ENCODE data around the gene NFIX.

NFIX gene

DNA sequence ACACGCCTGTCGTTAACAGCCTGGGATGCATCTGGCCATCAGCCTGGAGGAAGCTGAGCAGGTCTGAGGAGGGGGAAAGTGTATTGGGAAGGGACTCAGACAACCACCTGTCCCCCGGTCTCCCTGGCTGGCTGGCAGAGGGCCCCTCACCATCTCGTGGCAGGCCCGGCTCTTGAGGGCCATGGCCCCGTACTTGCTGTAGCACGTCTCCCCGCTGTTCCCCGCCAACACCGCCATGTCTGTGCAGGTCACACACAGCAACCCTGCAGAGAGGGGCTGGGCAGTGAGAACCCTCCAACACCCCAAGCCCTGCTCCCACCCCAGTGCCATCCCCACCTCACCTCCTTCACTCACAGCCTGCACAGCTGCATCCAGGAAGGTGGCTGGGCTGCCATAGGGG is 117.3 kb downstream of the NFIX start:
- no peaks in the 10 kb centered on the region for H3K27me3 ChIP-seq
- H3K36me3 ChIP-seq, result no peaks in the 10 kb centered on the region
- no peak overlapping the region for H3K27ac ChIP-seq
- peaks cover 19 to 21% of the 10 kb centered on the region in 2 experiments for H3K4me1 ChIP-seq (ENCODE audit: control insufficient read depth in 1 of 2, insufficient read depth in 1 of 2, low read depth in 1 of 2, low read length in 1 of 2)
- H3K4me3 ChIP-seq (ENCODE audit: low read depth in 1 of 2, low read length in 1 of 2), result no peak overlapping the region
- TF ChIP-seq, protein P1, sequence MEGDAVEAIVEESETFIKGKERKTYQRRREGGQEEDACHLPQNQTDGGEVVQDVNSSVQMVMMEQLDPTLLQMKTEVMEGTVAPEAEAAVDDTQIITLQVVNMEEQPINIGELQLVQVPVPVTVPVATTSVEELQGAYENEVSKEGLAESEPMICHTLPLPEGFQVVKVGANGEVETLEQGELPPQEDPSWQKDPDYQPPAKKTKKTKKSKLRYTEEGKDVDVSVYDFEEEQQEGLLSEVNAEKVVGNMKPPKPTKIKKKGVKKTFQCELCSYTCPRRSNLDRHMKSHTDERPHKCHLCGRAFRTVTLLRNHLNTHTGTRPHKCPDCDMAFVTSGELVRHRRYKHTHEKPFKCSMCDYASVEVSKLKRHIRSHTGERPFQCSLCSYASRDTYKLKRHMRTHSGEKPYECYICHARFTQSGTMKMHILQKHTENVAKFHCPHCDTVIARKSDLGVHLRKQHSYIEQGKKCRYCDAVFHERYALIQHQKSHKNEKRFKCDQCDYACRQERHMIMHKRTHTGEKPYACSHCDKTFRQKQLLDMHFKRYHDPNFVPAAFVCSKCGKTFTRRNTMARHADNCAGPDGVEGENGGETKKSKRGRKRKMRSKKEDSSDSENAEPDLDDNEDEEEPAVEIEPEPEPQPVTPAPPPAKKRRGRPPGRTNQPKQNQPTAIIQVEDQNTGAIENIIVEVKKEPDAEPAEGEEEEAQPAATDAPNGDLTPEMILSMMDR (IDR thresholded peaks at IDR 0.05), result no peak
- H3K9me3 ChIP-seq, result no peaks in the 10 kb centered on the region

DNA sequence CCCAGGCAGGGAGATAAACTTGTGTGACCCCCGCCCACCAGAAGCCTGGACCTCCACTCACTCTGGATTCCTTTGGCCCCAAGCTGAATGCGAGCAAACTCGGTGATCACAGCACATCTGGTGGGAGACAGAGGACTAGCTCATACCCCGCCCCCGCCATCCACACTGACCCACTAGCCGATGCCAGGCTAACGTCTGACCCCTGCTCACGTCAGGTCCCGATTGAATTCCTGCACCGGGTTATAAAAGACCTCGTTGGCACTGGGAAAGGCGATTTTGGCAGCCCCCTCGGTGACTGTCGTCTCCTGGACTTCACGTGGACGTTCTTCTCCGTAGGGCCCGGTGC is 120.6 kb downstream of the NFIX start:
- TF ChIP-seq, protein P1 (IDR thresholded peaks at IDR 0.05), result no peak
- Histone ChIP-seq H3K27me3 (no peaks in the 10 kb centered on the region), H3K27ac (peak overlapping the region; percentile 76), H3K4me1 (ENCODE audit: control insufficient read depth in 1 of 2, insufficient read depth in 1 of 2, low read depth in 1 of 2, low read length in 1 of 2) (peaks cover 40 to 42% of the 10 kb centered on the region in 2 experiments), H3K9me3 (no peaks in the 10 kb centered on the region), H3K36me3 (no peaks in the 10 kb centered on the region), H3K4me3 (ENCODE audit: low read depth in 1 of 2, low read length in 1 of 2) (peak overlapping the region; percentile 70 to 80)

DNA sequence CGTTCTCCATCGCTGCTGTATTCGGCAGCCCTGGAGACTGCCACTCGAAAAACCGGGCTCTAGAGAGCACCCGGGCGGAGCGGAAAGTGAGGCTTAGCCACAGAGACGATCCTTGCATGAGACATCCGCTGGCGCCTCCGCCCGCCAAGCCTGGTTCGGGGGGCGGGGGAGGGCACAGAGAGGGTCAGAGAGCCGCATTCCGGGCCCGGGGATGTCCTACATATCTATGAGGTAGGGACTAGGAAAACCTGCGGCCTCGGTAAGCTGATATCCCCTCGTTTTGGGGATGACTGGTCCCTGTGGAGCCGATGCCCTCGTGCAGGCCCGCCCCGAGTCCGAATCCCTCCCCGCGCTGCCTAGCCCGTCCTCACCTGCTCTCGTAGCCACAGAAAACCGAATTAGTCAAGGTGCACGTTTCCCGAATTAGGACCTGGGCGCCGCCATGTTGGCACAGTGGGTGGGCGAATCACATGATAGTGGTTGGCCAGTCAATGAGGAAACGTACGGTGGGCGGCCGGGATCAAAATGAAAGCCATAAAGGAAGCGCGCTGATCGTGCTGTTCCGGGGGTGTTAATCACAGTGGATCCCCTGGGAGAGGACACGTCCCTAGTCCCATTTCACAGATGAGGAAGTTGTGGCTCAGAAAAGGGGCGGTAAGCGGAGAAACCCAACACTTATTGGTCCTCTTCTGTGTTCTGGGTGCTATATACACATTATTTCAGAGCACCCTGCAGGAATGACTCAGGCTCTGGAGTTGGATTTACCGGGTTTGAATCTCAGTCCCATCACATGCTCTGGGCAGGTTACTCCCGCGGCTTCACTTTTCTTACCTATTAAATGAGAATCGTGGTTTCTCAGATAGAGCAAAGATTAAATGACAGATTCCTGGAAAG is 121.3 kb downstream of the NFIX start, which contains the start of gene TRMT1:
Gene TRMT1, minus strand, starts transcription at position 459 of the 894 bp plus-strand sequence. Its CDS starts 341 bp downstream, at position 118.
- peaks cover 1% of the 10 kb centered on the region for H3K36me3 ChIP-seq
- peak within 1 kb of the TSS; percentile 70 to 80 for H3K4me3 ChIP-seq (ENCODE audit: low read depth in 1 of 2, low read length in 1 of 2)
- H3K4me1 ChIP-seq (ENCODE audit: control insufficient read depth in 1 of 2, insufficient read depth in 1 of 2, low read depth in 1 of 2, low read length in 1 of 2), result peaks cover 40 to 42% of the 10 kb centered on the region in 2 experiments
- no peaks in the 10 kb centered on the region for H3K9me3 ChIP-seq
- H3K27me3 ChIP-seq, result no peaks in the 10 kb centered on the region
- TF ChIP-seq, protein P1 (IDR thresholded peaks at IDR 0.05), result peak; percentile 9
- peak within 1 kb of the TSS; percentile 76 for H3K27ac ChIP-seq

DNA sequence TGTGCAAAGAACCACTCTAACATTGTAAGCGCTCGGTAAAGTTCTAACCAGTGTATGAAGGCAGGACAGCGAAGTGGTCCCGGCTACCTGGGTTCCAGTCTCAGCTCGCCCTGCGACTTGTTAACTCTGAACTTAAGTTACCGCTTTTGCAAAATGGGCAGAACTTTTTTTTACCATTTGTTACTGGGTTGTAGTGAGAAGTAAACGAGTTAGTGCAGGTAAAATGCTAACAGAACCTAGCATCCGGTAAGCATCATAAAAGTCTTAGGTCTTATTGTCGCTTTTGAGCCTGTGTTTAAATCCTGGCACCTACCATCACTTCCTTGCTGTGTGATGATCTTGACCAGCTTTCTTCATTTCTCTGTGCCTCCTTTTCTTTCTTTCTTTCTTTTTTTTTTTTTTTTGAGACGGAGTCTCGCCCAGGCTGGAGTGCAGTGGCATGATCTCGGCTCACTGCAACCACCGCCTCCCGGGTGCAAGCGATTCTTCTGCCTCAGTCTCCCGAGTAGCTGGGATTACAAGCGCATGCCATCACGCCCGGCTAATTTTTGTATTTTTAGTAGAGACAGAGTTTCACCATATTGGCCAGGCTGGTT is 122.0 kb downstream of the NFIX start:
- TF ChIP-seq, protein P1 (IDR thresholded peaks at IDR 0.05), result no peak
- peaks cover 6% of the 10 kb centered on the region for H3K36me3 ChIP-seq
- no peaks in the 10 kb centered on the region for H3K27me3 ChIP-seq
- peak overlapping the region; percentile 76 for H3K27ac ChIP-seq
- peaks cover 40 to 42% of the 10 kb centered on the region in 2 experiments for H3K4me1 ChIP-seq (ENCODE audit: control insufficient read depth in 1 of 2, insufficient read depth in 1 of 2, low read depth in 1 of 2, low read length in 1 of 2)
- no peaks in the 10 kb centered on the region for H3K9me3 ChIP-seq
- peak overlapping the region; percentile 70 to 80 for H3K4me3 ChIP-seq (ENCODE audit: low read depth in 1 of 2, low read length in 1 of 2)

DNA sequence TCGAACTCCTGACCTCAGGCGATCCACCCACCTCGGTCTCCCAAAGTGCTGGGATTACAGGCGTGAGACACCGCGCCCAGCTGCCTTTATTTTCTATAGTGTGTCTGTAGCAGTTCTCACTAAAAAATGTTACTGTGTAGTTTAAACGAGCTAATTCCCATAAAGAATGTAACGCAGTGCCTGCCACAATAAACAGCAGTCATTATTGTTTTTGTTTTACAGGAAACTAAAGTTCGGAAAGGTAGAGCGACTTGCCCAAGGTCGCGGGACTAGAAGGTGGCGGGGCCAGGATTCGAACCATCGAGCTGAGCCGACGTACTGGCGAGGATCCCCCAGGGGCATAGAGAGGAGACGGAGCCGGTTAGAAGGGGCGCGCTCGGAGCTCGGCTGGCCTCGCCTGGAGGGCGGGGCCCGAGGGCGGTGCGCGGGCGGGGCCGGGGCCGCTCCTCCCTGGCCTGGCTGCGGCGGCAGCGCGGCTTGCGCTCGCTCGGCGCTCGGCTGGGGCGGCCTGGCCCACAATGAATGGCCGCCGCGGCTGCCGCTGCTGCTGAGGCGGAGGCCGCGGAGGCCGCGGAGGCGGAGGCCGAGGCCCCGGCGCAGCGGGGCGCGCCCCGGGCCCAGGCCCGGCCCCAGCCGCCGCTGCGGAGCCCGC is 122.6 kb downstream of the NFIX start, which contains the start of gene NACC1:
Gene NACC1, plus strand, starts transcription at position 493 of the 652 bp plus-strand sequence. CDS start 16,944 bp downstream, outside the sequence.
- Histone ChIP-seq H3K27me3 (no peaks in the 10 kb centered on the region), H3K4me1 (ENCODE audit: control insufficient read depth in 1 of 2, insufficient read depth in 1 of 2, low read depth in 1 of 2, low read length in 1 of 2) (peaks cover 40 to 42% of the 10 kb centered on the region in 2 experiments), H3K4me3 (ENCODE audit: low read depth in 1 of 2, low read length in 1 of 2) (peak within 1 kb of the TSS; percentile 79 to 80), H3K9me3 (no peaks in the 10 kb centered on the region), H3K36me3 (peaks cover 6% of the 10 kb centered on the region), H3K27ac (peak within 1 kb of the TSS; percentile 76)
- TF ChIP-seq, protein P1 (IDR thresholded peaks at IDR 0.05), result peak; percentile 15
